ENCODE data around the gene FSTL4. TPM values are rescaled to one million over a fixed set of nuclear protein-coding genes. Genes with fewer than 3 reads are reported as not detected.

FSTL4 gene
- total RNA-seq, 1 experiment from 2014 or later, result not detected

DNA sequence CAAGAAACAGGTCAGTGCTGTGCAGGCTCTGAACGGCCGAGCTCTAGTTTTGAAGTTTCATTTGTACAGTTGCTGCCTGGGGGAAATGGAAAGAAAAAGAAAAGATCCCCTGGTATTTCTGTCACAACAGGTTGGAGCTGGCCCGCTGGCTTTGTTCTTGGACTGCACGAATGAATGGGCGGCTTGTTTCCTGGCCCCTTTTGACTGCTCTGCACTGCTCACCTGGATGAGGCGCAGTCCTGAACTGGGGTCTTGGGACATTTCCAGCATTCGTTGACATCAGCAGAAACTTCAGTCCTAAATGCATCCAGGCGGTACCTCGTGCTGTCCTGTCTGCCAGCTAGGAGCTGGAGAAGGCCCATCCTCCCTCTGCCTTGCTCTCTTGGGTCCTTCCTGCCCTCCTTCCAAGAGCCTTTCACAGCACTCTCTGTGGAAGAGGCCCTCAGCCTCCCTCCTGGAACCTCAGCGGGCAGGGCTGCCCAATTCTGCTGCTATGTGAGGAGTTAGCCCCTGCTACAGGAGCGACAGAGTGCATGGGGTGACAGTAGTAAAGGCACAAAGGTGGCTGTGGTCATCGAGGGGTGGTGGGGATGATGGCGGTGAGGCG lies 189.2 kb downstream of the FSTL4 start:
- BruUV-seq (replicated peaks), result no TSS peak
- CTCF ChIA-PET, result interaction anchor here (0.6 to 2.9 kb wide), 19 partner anchors 10 to 576 kb away, joined by 3 to 17 read pairs (median 3); partner anchors contain the start of gene FSTL4
- Mint-ChIP-seq H3K9me3 (ENCODE audit: low read depth, unreplicated experiment) (no peaks in the 10 kb centered on the region), H3K4me3 (ENCODE audit: low read depth, unreplicated experiment) (no peak overlapping the region), H3K27ac (ENCODE audit: unreplicated experiment) (no peak overlapping the region), H3K27me3 (ENCODE audit: unreplicated experiment) (peaks cover 70% of the 10 kb centered on the region), H3K4me1 (ENCODE audit: low read depth, unreplicated experiment) (peaks cover 8% of the 10 kb centered on the region), H3K36me3 (ENCODE audit: insufficient read depth, unreplicated experiment) (no peaks in the 10 kb centered on the region)
- DNase-seq, result no peak
- intact Hi-C loops (cut with micrococcal nuclease; ENCODE audit: unreplicated experiment), result loop anchor here (5.0 to 10.0 kb wide), 2 partner anchors 442 to 519 kb away; no protein-coding TSS in a partner anchor
- TF ChIP-seq, protein P1, sequence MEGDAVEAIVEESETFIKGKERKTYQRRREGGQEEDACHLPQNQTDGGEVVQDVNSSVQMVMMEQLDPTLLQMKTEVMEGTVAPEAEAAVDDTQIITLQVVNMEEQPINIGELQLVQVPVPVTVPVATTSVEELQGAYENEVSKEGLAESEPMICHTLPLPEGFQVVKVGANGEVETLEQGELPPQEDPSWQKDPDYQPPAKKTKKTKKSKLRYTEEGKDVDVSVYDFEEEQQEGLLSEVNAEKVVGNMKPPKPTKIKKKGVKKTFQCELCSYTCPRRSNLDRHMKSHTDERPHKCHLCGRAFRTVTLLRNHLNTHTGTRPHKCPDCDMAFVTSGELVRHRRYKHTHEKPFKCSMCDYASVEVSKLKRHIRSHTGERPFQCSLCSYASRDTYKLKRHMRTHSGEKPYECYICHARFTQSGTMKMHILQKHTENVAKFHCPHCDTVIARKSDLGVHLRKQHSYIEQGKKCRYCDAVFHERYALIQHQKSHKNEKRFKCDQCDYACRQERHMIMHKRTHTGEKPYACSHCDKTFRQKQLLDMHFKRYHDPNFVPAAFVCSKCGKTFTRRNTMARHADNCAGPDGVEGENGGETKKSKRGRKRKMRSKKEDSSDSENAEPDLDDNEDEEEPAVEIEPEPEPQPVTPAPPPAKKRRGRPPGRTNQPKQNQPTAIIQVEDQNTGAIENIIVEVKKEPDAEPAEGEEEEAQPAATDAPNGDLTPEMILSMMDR (IDR thresholded peaks at IDR 0.05; ENCODE audit: unreplicated experiment), result no peak

DNA sequence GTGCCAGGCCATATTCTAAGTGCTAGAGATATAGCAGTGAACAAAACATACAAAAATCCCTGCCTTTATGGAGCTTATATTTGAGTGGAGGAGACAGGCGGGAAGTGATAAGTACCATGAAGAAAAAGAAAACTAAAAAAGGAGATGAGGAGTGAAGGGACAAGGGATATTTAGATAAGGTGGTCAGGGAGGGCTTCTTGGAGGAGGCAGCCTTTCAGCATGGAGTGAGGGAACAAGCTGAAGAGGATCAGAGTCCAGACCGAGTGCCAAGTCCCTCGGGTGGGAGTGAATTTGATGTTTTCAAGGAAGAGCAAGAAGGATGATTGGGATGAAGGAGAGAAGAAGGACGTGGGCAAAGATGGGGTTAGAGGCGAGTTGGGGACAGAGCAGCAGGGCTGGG lies 190.5 kb downstream of the FSTL4 start:
- TF ChIP-seq, protein P1 (IDR thresholded peaks at IDR 0.05; ENCODE audit: unreplicated experiment), result no peak
- H3K36me3 Mint-ChIP-seq (ENCODE audit: insufficient read depth, unreplicated experiment), result no peaks in the 10 kb centered on the region
- H3K9me3 Mint-ChIP-seq (ENCODE audit: low read depth, unreplicated experiment), result no peaks in the 10 kb centered on the region
- no peak overlapping the region for H3K4me3 Mint-ChIP-seq (ENCODE audit: low read depth, unreplicated experiment)
- no peak overlapping the region for H3K27ac Mint-ChIP-seq (ENCODE audit: unreplicated experiment)
- CTCF ChIA-PET, result interaction anchor here (0.9 to 1.4 kb wide), 2 partner anchors 20 to 445 kb away, joined by 3 read pairs; no protein-coding TSS in a partner anchor
- DNase-seq, result no peak
- intact Hi-C loops (cut with micrococcal nuclease; ENCODE audit: unreplicated experiment), result loop anchor here (5.0 to 10.0 kb wide), 2 partner anchors 443 to 520 kb away; no protein-coding TSS in a partner anchor
- peaks cover 8% of the 10 kb centered on the region for H3K4me1 Mint-ChIP-seq (ENCODE audit: low read depth, unreplicated experiment)
- peaks cover 70% of the 10 kb centered on the region for H3K27me3 Mint-ChIP-seq (ENCODE audit: unreplicated experiment)
- no TSS peak for BruUV-seq (replicated peaks)

DNA sequence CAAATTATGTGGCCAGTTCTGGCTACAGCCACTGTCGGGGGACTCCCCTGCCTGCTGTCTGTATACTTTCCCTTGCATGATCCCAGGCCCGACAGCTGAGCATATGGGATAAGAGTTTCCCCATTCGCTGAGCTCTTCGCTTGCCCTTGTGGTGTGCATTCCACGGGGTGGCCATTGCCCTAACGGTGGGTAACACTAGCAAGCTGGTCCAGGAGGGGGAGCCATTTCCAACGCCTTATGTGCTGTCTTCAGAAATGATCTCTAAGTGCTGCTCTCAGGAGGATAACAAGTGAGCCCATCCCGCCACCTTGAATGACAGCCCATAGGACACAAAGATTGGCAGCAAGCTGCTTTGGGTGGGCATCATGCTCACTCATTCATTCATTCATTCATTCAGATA lies 190.9 kb downstream of the FSTL4 start:
- Mint-ChIP-seq H3K4me1 (ENCODE audit: low read depth, unreplicated experiment) (peaks cover 8% of the 10 kb centered on the region), H3K36me3 (ENCODE audit: insufficient read depth, unreplicated experiment) (no peaks in the 10 kb centered on the region), H3K9me3 (ENCODE audit: low read depth, unreplicated experiment) (no peaks in the 10 kb centered on the region), H3K27me3 (ENCODE audit: unreplicated experiment) (peaks cover 70% of the 10 kb centered on the region), H3K4me3 (ENCODE audit: low read depth, unreplicated experiment) (no peak overlapping the region), H3K27ac (ENCODE audit: unreplicated experiment) (no peak overlapping the region)
- BruUV-seq (replicated peaks), result no TSS peak
- intact Hi-C loops (cut with micrococcal nuclease; ENCODE audit: unreplicated experiment), result loop anchor here (5.0 to 10.0 kb wide), 2 partner anchors 443 to 521 kb away; no protein-coding TSS in a partner anchor
- CTCF ChIA-PET, result interaction anchor here (0.9 to 1.4 kb wide), 2 partner anchors 21 to 446 kb away, joined by 3 read pairs; no protein-coding TSS in a partner anchor
- DNase-seq, result no peak
- TF ChIP-seq, protein P1 (IDR thresholded peaks at IDR 0.05; ENCODE audit: unreplicated experiment), result no peak

DNA sequence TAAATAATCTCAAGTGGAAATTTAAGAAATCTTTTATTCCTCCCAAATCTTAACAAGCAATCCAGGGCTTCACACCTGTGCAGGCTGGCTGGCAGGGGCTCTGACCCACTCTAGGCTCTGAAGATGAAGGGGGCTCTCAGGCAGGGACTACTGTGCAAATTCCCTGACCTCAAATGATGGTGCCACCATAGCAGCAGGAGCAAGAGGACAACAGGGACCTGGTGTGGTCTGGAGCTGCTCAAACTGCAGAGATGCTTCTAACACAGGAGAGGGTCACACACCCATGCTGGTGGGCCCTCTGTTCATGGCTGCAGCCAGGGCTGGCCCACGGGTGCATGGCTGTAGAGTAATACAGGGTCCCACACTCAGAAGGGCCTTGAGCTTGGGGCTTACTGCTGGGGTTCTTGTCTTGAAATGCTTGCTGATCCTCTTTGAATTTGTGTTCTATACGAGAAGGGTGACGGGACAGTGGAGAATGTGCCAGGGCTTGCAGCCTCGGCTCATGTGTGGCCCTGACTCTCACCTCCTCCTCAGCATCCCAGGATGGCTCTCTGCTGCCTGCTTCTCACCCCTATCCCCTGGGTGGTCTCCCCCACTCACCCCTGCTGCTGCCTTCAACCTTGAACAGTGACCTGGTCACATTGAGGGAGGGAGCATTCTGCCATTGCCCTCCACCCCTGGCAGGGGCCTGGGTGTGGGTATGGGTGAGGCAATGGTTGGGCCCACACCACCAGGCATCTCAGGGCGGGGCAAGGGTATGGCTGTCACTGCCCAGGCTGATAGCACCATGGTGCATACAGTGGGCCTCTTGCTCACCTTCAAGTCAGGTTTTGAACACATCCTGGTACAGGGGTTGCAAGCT lies 191.7 kb downstream of the FSTL4 start:
- no TSS peak for BruUV-seq (replicated peaks)
- Mint-ChIP-seq H3K27me3 (ENCODE audit: unreplicated experiment) (peaks cover 70% of the 10 kb centered on the region), H3K9me3 (ENCODE audit: low read depth, unreplicated experiment) (no peaks in the 10 kb centered on the region), H3K4me3 (ENCODE audit: low read depth, unreplicated experiment) (no peak overlapping the region), H3K27ac (ENCODE audit: unreplicated experiment) (no peak overlapping the region), H3K36me3 (ENCODE audit: insufficient read depth, unreplicated experiment) (no peaks in the 10 kb centered on the region), H3K4me1 (ENCODE audit: low read depth, unreplicated experiment) (peaks cover 8% of the 10 kb centered on the region)
- CTCF ChIA-PET, result interaction anchor here (1.4 kb wide), 1 partner anchor 446 kb away, joined by 3 read pairs; no protein-coding TSS in a partner anchor
- no peak for DNase-seq
- TF ChIP-seq, protein P1 (IDR thresholded peaks at IDR 0.05; ENCODE audit: unreplicated experiment), result no peak
- intact Hi-C loops (cut with micrococcal nuclease; ENCODE audit: unreplicated experiment), result loop anchor here (5.0 to 10.0 kb wide), 2 partner anchors 444 to 522 kb away; no protein-coding TSS in a partner anchor
